Nephron progenitor cell (in vitro differentiated cells): ENCODE data around the gene CST9.

Experiments used
- DNase-seq: peaks from one replicate; pipeline ENCODE4 v3.0.0; 2021
- H3K27ac Mint-ChIP-seq: 2 replicates; pipeline ENCODE4 v1.8.0; 2021; ENCODE audit warnings: mild to moderate bottlenecking, moderate library complexity, mixed read lengths
- H3K27me3 Mint-ChIP-seq: 2 replicates; pipeline ENCODE4 v1.8.0; 2021; ENCODE audit warnings: mild to moderate bottlenecking, low read depth, mixed read lengths; ENCODE audit not compliant: poor library complexity
- H3K36me3 Mint-ChIP-seq: 2 replicates; pipeline ENCODE4 v1.8.0; 2021; ENCODE audit warnings: low read depth, mixed read lengths
- H3K4me1 Mint-ChIP-seq: 2 replicates; pipeline ENCODE4 v1.8.0; 2021; ENCODE audit warnings: mixed read lengths
- H3K4me3 Mint-ChIP-seq: 2 replicates; pipeline ENCODE4 v1.8.0; 2021; ENCODE audit warnings: mild to moderate bottlenecking, moderate library complexity, mixed read lengths
- H3K9me3 Mint-ChIP-seq: 2 replicates; pipeline ENCODE4 v1.8.0; 2021; ENCODE audit warnings: mild to moderate bottlenecking, moderate library complexity, mixed read lengths
- CTCF ChIP-seq: fragments of 200-600 bp; sonication (generic); IDR thresholded peaks from 2 replicates; pipeline ENCODE4 v1.5.0; 2021; ENCODE audit warnings: antibody characterized with exemption

Gene CST9

GRCh38 chr20:23562721-23563342, 42.9 kb downstream of the CST9 start:
- no peak for DNase-seq
- peaks cover 14% of the 10 kb centered on the region for H3K27me3 Mint-ChIP-seq
- no peaks in the 10 kb centered on the region for H3K4me1 Mint-ChIP-seq
- H3K4me3 Mint-ChIP-seq: no peak overlapping the region
- H3K27ac Mint-ChIP-seq: no peak overlapping the region
- peaks cover 13% of the 10 kb centered on the region for H3K36me3 Mint-ChIP-seq
- TF ChIP-seq CTCF: no peak
- H3K9me3 Mint-ChIP-seq: peaks cover 58% of the 10 kb centered on the region

GRCh38 chr20:23554401-23554800, 51.3 kb downstream of the CST9 start:
- no peak for DNase-seq
- Mint-ChIP-seq H3K27me3 (peaks cover 6% of the 10 kb centered on the region), H3K36me3 (peaks cover 10% of the 10 kb centered on the region), H3K9me3 (peaks cover 39% of the 10 kb centered on the region), H3K27ac (no peak overlapping the region), H3K4me1 (no peaks in the 10 kb centered on the region), H3K4me3 (no peak overlapping the region)
- TF ChIP-seq CTCF: no peak
